IgD-negative memory B cell (primary cell): Measurements from ENCODE around the gene SHC1. TPM values are rescaled to one million over a fixed set of nuclear protein-coding genes. Genes with fewer than 3 reads are reported as not detected.

Experiments used
- polyA plus RNA-seq: library from polyadenylated mRNA; unstranded; fragments of 300-500 nt; fragmentation: Illumina TruSeq; gene quantifications from one replicate; pipeline ENCODE4 v1.2.3, GENCODE V29; 2021

Gene SHC1
- polyA plus RNA-seq, 1 donor from 2014 or later = 35.7 TPM

Other genes with a start within 250 kb of the SHC1 start
- 0.88 TPM for gene KCNN3, start 100.5 kb downstream of the SHC1 start, polyA plus RNA-seq
- gene PMVK, start 34.0 kb downstream of the SHC1 start, polyA plus RNA-seq = 78.3 TPM
- 123 TPM for gene PBXIP1, start 14.6 kb downstream of the SHC1 start, polyA plus RNA-seq
- 42.5 TPM for gene PYGO2, start 9.0 kb downstream of the SHC1 start, polyA plus RNA-seq
- gene CKS1B, start 3.9 kb upstream of the SHC1 start, polyA plus RNA-seq = 102 TPM
- 57.6 TPM for gene FLAD1, start 12.6 kb upstream of the SHC1 start, polyA plus RNA-seq
- gene LENEP, start 22.8 kb upstream of the SHC1 start, polyA plus RNA-seq = not detected
- 7.7 TPM for gene ZBTB7B, start 32.1 kb upstream of the SHC1 start, polyA plus RNA-seq
- not detected for gene DCST2, start 63.0 kb upstream of the SHC1 start, polyA plus RNA-seq
- not detected for gene DCST1, start 63.1 kb upstream of the SHC1 start, polyA plus RNA-seq
- 8.0 TPM for gene ADAM15, start 80.6 kb upstream of the SHC1 start, polyA plus RNA-seq
- 8.5 TPM for gene EFNA4, start 93.0 kb upstream of the SHC1 start, polyA plus RNA-seq
- 1.3 TPM for gene EFNA3, start 108.1 kb upstream of the SHC1 start, polyA plus RNA-seq
- not detected for gene EFNA1, start 157.1 kb upstream of the SHC1 start, polyA plus RNA-seq
- 72.9 TPM for gene SLC50A1, start 165.1 kb upstream of the SHC1 start, polyA plus RNA-seq
- 83.9 TPM for gene DPM3, start 169.8 kb upstream of the SHC1 start, polyA plus RNA-seq
- gene KRTCAP2, start 202.6 kb upstream of the SHC1 start, polyA plus RNA-seq = 420 TPM
- 0.14 TPM for gene TRIM46, start 203.1 kb upstream of the SHC1 start, polyA plus RNA-seq
- gene THBS3, start 237.2 kb upstream of the SHC1 start, polyA plus RNA-seq = 1.4 TPM
- 41.7 TPM for gene MTX1, start 237.9 kb upstream of the SHC1 start, polyA plus RNA-seq